Spleen (tissue), 7 donors: Measurements from ENCODE around the gene TEKT3.

Source experiments
- CTCF ChIP-seq, 11 experiments: fragments of 200-600 bp in 7 of 11; fragments of 450-650 bp in 4 of 11; sonication (generic) in 4 of 11; IDR thresholded peaks in 8 of 11; conservative IDR thresholded peaks in 3 of 11; 1 replicate in 7 of 11; 2 replicates in 4 of 11; pipeline versions ENCODE4 v1.4.0 to v1.8.0; 2016 to 2021; ENCODE audit warnings: antibody characterized with exemption in 11 of 11, inconsistent platforms in 4 of 11, mild to moderate bottlenecking in 1 of 11
- POLR2A ChIP-seq, 3 donors: fragments of 450-650 bp; IDR thresholded peaks; one replicate each; pipeline ENCODE4 v1.5.1; 2017; ENCODE audit warnings: antibody characterized with exemption in 3 of 3, mild to moderate bottlenecking in 1 of 3
- donor health status: DM: no; HTN: no; CAD: no; lungs with moderate emphysema.
- donor health status: DM: no; HTN: no; CAD: no.
- donor health status: DM: no; HTN: no; CAD: no.

DNA sequence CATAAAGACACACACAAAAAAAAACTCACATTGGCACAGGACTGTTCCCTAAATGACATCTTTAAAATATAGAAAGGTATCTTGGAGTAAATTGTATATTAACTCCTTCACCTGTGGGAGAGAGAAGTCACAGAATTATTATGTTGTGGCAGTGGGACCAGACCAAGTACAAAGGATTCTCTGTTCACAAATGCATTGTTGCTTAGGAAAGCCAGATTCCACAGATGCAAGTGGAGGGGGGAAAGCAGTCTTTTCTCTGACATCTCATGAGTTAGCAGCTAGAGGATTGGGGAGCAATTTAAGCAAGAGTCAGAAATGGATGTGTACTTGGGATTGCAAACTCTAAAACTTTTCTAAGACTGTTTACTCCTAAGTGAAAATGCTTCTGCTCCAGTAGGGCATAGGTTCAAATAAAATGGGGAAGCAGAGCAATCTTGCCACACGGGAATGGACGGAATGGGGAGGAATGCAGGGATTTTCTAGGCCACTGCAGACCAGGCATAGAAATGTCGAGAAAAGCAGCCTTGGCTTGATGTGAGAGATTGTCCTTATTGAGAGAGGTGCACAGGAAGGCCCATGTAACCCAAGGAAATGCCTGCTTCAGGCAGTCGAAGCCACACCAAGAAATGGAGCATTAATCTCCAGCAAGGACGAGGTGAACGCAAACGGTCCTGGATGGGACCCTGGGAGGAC lies 72.2 kb downstream of the TEKT3 start:
- TF ChIP-seq CTCF (IDR thresholded peaks at IDR 0.05 in 8 of 11, conservative IDR thresholded peaks at IDR 0.05 in 3 of 11) = no peak
- TF ChIP-seq POLR2A (IDR thresholded peaks at IDR 0.05) = no peak
